Kidney epithelial cell (primary cell): ENCODE measurements around the gene HMGCLL1. TPM values are rescaled to one million over a fixed set of nuclear protein-coding genes. Genes with fewer than 3 reads are reported as not detected.
A peak's percentile ranks its signal among the peaks of the same experiment; 100 is the strongest.

Source experiments
- DNase-seq: peaks from one replicate; pipeline ENCODE4 v3.0.0-alpha.2; 2010; ENCODE audit warnings: low read depth
- H3K27me3 ChIP-seq: 2 replicates; pipeline ENCODE4 v1.6.0; 2011; ENCODE audit warnings: low read length; ENCODE audit not compliant: control insufficient read depth, insufficient read depth
- H3K36me3 ChIP-seq: 2 replicates; pipeline ENCODE4 v1.5.1; 2011; ENCODE audit warnings: low read length; ENCODE audit not compliant: control insufficient read depth, insufficient read depth
- H3K4me3 ChIP-seq: 2 replicates; pipeline ENCODE4 v1.5.1; 2011; ENCODE audit warnings: low read depth, mild to moderate bottlenecking, control low read depth, low read length
- CTCF ChIP-seq: IDR thresholded peaks from 2 replicates; pipeline ENCODE4 v1.5.1; 2011; ENCODE audit warnings: mild to moderate bottlenecking, moderate library complexity, low read length, control low read depth, inconsistent platforms; ENCODE audit not compliant: insufficient read depth, poor library complexity, severe bottlenecking
- total RNA-seq: library from RNA; depleted of rRNA; stranded (reverse); fragments of >200 nt; gene quantifications from 2 replicates; pipeline ENCODE4 v1.2.3, GENCODE V29; 2015

The HMGCLL1 gene
- total RNA-seq, 1 donor from 2014 or later, result 0.25 TPM

DNA sequence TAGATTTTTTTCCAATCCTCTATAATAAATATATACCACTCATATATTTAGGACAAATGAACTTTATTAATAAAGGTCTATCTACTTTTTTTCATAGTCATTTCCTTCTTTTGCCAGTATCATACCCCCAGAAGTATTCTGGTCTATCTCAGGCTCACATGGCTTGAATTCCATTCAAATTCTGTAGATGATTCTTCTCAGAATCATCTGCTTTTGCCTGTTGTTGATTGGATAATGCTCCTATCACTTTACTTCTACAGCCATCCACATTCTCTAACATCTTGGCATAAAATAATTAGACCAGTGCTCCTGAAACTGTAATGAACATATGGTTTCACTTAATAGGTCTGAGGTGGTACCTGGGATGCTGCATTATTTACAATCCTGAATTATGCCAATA lies 130.5 kb downstream of the HMGCLL1 start:
- DNase-seq, result no peak
- no peaks in the 10 kb centered on the region for H3K27me3 ChIP-seq
- H3K36me3 ChIP-seq, result no peaks in the 10 kb centered on the region
- no peak overlapping the region for H3K4me3 ChIP-seq
- TF ChIP-seq CTCF, result no peak

DNA sequence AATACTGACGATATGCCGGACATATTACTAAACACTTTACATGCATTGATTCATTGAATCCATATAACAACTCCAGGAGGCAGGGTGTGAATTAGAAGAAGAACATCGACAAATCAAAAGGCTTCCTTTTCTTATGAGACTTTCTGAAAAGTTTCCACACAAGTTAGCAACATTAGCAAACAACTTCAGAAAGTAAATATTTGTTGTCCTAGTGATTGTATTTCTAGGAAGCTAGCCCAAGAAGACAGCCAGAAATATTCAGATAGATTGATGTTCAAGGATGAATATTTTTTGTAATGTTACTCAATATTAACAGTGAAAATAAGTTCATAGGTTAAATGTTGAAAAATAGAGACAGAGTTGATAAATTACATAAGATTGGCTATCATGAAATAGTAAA lies 131.1 kb downstream of the HMGCLL1 start:
- no peak for DNase-seq
- no peaks in the 10 kb centered on the region for H3K27me3 ChIP-seq
- no peak overlapping the region for H3K4me3 ChIP-seq
- no peaks in the 10 kb centered on the region for H3K36me3 ChIP-seq
- no peak for TF ChIP-seq CTCF

DNA sequence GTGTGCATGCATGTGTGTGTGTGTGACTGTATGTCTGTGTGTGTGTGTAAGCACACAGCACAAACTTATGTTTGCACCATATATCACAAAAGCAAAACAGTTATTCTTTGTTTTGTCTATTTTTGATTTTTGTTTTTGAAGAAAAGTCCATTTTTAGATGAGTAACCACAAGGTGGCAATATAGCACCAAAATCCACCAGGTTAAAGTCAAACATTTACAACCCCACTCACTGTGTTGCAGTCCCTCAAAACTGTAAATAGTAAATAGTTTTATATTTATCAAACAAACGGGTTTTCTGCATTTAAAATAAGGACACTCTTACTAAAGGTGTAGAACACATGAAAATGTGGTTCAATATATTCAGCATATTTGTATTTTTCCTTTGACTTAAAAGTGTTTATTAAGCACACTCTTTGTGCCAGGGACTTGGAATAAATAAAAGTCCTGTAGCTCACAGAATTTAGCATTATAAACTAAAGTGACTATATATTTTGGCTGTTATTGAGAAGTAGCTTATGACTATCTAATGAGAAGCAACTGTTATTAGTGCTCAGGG lies 133.3 kb downstream of the HMGCLL1 start:
- H3K27me3 ChIP-seq, result no peaks in the 10 kb centered on the region
- peak; percentile 47 for TF ChIP-seq CTCF
- no peak overlapping the region for H3K4me3 ChIP-seq
- no peaks in the 10 kb centered on the region for H3K36me3 ChIP-seq
- peak; percentile 1 for DNase-seq

DNA sequence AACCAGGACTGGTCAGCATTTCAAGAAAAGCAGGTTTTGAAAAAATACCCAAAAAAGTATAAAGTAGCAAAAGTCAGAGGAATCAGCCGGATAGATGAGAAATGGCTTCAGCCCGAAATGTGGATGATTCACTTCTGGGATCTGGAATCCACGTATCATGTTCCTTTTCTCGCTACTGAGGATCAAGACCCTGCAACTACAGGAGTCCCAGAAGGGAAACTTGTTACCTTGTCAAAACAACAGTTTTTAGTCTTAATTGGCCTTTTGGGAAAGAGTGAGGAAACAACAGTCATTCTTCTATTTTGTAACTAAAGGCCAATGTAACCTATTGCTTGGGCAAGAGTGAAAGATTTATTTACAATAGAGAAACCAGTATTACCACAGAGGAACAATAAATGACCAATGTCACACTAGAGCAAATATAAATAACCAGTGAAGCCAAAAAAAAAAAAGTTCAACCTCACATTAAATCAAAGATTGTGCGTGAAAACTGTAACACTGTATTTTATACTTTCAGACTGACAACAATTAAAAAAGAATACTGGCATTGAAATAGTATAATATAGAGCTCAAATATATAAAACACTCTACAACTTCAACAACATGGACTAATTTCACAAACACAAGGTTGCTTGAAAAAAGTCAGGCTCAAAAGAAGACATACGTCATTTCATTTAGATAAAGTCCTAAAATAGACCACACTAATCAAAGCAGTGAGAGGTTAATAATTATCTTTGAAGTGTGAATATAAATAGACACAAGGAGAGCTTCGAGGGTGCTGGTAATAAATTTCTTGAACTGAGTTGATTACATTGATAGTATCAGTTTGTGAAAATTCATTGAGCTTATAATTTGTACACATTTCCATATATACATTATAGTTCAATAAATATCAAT lies 135.5 kb downstream of the HMGCLL1 start:
- Histone ChIP-seq H3K27me3 (no peaks in the 10 kb centered on the region), H3K36me3 (no peaks in the 10 kb centered on the region), H3K4me3 (no peak overlapping the region)
- no peak for TF ChIP-seq CTCF
- no peak for DNase-seq

GRCh38 chr6:55438203-55438602 lies 140.8 kb downstream of the HMGCLL1 start:
- no peak for TF ChIP-seq CTCF
- no peaks in the 10 kb centered on the region for H3K36me3 ChIP-seq
- DNase-seq, result no peak
- no peak overlapping the region for H3K4me3 ChIP-seq
- no peaks in the 10 kb centered on the region for H3K27me3 ChIP-seq
